Measurements from ENCODE around the gene SLMAP.

Gene SLMAP

DNA sequence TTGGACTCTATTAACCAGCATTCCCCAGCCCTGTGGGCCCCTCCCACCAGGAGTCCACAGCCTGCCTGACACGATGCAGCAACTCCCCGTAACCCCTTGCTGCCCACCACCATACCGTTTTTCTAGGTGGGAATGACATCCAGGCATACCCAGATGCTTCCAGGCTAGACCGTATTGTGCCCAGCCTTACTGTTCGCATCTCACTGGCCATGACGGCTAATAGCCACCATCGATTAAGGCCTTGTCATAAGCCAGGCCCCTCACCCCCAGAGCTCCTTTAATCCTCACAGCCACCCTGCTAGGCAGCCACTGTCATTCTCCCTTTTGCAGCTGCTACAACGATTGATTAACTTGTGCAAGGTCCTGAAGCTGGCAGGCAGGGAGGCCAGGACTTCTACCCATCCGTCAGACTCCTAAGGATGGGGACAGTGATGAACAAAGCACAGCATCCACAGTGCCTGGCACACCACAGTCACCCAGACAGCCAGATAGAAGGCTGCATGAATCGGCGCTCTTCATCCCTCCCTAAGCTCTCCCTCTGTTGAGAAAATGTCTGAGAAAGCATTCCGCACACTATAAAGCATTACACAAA, 192.1 kb downstream of the SLMAP start:
- DNase-seq: no peak

DNA sequence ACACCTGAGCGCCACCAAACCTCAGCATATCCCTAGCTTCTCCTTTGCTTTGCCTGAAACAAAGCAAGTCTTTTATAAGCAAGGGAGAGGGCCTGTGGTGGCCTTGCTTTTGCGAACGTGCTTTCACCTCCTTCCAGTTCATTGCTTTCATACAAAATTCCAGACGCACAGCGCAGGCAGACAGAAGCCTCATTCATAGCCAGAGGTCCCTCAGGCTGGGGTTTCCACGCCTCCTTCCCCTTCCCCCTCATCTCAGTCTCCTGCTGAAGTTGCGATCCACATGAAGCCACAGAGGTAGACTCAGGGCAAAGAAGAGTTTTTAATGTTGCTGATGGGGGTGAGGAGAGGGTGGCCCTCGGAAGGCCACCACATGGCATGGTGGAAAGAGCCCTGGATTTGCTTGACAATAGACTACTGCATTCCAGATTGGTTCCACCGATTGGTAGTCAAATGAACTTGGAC, 192.7 kb downstream of the SLMAP start:
- DNase-seq: no peak

DNA sequence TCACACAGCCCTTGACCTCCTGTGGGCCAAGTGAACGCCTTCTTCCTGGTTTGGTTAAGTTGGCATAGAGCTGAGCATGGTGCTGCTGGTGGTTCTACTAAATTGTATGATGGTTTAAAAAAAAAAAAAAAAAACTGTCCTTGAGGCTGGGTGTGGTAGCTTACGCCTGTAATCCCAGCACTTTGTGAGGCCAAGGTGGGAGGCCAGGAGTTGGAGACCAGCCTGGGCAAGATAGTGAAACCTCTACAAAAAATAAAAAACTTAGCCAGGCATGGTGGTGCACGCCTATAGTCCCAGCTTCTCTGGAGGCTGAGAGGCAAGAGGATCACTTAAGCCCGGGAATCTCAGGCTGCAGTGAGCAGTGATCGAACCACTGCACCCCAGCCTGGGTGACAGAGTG, 193.2 kb downstream of the SLMAP start:
- no peak for DNase-seq

DNA sequence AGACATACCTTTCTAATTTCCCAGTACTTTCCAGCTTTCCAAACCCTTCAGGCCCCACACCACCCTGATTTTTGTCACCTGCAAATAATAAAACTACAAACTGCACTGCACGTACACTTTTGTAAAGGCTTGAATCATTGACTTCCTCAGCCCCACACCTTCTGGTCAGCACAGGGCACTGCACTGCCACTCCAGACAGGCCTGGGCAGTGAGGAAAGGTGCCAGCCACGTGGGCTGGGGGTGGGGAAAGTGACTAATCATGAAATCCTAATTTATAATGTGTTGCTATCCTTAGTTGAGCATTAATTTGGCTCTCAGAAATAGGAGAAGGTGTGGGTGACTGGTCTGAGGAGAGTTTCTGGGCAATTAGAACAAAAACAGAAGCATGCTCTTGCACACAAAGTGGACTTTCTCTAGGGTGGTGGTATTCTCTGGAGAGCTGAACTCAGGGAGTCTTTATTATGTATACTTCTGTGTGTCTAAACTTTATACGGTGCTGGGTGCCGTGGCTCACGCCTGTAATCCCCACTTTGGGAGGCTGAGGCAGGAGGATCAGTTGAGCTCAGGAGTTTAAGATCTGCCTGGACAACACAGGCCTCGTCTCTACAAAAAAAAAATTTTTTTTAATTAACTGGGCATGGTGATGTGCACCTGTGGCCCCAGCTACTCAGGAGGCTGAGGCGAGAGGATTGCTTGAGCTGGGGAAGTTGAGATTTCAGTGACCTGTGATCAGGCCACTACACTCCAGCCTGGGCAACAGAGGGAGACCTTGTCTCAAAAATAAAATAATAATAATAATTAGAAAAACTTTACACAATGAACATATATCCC, 193.9 kb downstream of the SLMAP start:
- no peak for DNase-seq

DNA sequence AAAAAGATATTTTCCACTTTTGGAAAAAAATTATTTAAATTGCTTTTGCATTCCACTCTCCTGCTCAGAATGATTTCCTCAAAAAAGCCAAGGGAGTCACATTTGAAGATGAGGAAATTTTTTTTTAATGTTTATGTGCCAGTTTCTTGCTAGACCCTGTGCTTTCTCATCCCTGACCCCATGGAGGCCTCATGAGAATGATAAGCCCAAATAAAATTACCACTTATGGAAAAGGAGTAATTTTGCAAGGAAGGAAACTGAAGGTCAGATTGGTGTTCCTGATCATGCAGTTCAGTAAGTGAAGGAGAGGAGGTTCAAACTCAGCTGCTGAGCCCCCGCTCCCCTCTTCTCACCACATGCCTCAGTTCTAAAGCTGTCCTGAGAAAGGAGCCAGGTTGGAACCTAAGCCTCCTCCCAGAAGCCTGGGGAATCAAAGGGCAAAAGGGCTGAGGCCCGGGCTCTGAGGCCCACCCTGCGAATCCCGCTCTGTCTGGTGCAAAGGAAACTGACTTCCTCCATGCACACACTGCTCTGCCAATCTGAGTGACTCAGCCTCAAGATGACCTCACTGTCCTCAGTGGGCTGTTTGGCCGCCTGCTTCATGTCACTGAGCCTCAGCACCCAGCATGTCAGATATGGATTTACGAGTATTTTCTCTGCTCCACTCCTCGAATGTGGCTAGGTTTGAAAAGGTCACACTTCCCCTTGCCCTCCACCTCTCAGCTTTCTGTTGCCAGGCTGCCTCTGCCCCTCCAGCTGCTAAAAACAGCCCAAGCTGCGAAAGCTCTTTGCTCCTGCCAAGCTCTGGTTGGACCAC, 195.2 kb downstream of the SLMAP start:
- no peak for DNase-seq

DNA sequence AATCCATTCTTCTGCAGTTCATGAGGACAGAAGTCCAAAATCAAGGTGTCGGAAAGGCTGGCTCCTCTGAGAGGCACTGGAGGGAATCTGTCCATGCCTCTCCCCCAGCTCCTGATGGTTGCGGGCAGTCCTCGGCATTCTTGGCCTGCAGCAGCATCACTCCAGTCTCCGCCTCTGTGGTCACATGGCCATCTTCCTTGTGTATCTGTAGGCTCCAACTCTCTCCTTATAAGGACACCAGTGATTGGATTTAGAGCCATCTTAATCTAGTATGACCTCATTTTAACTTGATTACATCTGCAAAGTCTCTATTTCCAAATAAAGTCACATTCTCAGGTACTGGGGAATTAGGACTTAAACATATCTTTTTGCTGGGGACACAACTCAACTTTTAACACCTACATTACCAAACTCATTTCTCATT, 196.1 kb downstream of the SLMAP start:
- DNase-seq: no peak

DNA sequence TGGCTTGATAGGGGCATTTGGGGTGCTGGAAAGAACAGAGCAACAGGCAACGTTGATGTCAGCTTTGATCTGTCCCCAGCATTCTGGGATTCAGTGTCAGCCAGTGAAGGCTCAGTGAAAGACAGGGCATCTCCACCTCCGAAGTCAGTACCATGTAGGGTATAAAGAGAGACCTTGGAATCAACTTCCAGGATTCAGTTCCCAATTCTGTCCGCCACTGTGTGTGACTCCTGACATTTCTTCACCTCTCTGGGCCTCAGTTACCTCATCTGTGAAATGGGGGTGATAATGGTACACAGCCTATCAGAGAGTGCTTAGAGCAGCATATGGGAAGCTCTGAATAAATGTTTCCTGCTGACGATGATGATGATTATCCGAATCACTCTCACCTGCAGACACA, 196.5 kb downstream of the SLMAP start:
- DNase-seq: no peak

DNA sequence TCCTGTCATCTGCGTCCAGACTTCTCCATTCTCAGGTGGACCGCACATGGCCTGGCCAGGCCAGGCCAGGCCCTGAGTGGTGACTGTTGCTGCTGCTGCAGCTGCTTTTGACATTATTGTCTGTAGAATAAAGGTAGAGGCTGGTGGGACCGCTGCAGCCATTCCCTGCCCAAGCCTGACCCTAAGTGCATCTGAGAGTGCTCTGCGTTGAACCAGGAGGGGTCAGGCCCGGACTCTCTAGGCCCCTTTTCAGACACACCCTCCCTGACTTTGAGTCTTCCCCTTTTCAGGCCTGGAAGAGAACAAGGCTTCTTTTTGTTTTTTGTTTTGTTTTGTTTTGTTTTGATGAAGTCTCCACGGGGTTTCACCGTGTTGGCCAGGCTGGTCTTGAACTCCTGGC, 197.5 kb downstream of the SLMAP start:
- DNase-seq: no peak

DNA sequence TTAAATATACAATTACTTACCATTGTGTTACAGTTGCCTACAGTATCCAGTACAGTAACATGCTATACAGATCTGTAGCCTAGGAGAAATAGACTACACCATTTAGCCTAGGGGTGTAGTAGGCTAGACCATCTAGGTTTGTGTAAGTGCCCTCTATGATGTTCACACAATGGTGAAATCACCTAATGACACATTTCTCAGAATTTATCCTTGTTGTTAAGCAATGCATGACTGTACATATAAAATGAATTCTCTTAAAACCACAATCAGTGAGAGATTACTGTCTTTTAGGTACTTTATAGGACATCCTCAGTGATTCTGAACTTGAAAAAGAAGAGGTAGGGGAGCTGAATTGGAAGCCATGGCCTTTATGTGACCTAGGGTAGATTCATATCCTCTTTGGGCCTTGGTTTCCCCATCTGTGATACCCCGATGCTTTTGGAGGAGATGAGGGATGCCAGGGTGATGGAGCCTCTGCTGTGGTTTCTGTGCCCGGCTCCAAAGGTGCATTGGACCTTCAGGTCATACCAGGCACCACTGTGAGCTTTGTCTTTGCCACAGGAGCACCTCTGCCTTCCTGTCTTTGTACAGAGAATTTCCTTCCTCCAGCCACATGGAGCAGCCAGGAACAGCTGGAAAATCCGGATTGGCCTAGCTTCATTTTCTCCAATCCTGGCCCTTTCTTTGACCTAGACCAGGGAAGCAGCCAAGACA, 200.2 kb downstream of the SLMAP start:
- DNase-seq: no peak

DNA sequence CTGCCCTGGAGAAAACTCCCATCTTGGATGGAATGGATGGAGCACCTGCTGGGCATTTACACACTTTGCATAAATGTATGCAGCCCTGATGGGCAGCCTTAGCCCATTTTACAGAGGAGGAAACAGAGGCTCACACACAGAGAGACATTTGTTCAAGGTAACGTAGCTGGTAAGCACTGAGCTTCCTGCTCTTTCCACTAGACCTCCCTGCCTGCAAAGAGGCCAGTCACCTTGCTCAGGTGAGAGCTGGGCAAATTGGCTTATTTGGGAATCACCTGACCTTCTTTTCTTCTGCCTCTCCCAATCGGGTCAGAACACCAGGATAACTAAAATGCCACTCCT, 200.7 kb downstream of the SLMAP start:
- no peak for DNase-seq

DNA sequence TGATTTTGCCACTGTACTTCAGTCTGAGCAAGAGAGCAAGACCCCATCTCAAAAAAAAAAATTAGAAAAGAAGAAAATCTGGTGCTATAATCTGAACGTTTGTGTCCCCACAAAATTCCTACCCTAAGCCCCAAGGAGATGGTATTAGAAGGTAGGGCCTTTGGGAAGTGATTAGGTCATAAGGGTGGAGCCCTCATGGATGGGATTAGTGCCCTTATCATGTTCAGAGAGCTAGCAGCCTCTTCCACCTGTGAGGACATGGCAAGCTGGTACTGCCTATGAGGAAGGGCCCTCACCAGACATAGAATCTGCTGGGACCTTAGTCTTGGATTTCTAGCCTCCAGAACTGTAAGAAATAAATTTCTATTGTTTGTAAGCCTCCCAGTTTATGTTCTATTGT, 201.7 kb downstream of the SLMAP start:
- no peak for DNase-seq

DNA sequence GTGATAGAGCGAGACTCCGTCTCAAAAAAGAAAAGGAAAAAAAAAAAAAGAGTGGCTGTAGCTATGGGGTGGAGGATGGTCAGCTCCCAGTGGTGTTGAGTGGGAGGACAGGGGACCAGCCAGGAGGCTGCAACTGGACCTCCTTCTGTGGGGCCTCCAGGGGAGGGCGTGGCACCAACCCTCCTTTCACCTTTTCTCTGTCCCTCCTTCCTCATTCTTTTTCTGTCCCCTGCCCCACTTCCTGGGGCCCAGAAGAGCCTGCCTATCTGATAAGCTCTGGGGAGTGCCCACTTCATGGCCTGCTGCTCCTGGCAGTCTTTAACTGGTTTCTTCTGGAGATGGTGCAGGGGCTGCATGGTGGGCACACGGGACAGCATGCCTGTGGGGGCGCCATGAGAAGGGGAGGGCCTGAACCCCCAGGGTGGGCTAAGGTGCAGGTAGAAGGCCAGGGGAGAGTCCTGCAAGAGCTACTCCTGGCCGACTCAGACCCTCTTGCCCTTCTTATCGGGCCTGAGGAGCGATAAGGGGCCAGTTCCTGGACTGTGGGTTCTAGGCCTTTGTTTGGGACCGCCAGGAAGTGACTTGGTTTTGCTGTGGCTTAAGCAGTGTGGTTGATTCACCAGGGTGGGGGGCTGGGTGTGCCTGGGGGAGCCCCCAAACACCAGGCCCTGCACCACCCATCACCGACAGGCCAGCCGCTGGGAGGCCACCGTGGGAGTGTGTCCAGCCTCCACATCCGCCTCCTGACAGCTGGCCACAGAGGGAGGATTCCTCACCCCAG, 202.7 kb downstream of the SLMAP start:
- DNase-seq: no peak

DNA sequence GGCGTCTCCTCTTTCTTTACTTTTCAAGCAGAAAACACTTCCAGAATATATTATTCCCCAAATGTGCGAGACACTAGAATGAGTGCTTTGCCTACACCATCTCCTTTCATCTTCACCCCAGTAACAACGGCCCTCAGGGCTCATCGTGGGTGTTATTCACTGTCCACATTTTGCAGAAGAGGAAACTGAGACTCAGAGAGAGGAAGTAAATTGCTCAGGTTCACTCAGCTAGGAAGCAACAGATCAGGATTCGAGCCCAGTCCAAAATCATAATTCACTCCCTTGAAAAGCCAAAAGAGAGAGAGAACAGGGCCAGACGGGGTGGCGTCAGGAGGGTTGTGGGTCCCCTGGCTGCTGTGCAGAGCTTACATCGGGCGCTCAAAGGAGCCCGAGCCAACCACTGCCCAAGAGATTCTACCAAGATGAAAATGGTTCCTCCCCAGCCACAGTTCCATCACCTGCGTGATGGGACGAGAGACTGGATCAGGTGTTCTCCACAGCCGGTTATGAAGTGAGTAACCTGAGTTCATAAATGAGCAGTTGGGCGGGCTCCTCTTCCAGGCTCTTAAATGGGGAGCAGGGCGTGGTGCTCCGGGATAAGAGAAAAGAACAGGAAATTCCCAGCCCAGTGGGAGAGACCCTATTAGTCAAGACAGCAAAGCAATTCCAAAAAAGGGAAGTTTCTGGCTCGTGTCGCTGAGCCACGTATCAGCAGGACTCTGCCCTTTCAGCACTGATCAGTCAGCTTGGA, 203.5 kb downstream of the SLMAP start:
- no peak for DNase-seq

DNA sequence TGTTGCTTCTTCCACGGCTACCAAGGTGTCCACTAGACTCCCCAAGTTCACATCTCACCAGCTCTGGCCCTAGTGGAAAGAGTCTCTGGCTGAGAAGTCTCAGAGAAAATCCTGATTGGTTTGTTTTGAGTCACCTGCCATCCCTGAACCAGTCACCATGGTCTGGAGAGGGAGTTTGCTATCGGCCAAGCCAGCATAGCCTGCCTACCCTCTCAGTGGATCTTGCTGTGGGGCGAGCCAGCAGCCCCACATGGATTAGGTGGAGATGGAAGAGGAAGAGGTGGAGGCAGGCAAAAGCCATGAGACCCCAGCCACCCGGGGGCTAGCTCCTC, 204.0 kb downstream of the SLMAP start:
- no peak for DNase-seq

DNA sequence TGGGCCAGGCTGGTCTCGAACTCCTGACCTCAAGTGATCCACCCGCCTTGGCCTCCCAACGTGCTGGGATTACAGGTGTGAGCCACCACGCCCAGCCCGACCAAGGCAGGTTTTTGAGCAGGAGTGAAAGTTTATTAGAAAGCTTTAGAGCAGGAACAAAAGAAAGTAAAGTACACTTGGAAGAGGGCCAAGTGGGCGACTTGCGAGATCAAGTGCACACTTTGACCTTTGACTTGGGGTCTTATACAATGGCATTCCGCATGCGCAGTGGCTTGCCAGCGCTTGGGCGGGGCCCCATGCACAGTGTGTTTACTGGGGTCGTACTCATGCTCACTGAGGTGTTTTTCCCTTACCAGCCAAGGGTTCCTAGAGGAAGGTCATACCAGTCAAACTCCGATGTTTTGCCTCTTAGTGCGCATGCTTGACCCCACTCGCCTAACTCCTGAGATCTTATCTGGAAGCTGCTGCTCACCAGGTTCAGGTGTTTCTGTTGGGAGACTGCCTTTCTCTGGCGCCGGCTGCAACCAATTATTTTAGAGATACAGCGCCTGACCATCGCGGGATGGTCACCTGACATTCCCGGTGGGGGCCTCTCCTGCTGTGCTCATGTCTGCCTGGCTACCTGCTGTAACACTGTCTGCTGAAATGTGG, 205.2 kb downstream of the SLMAP start:
- no peak for DNase-seq

DNA sequence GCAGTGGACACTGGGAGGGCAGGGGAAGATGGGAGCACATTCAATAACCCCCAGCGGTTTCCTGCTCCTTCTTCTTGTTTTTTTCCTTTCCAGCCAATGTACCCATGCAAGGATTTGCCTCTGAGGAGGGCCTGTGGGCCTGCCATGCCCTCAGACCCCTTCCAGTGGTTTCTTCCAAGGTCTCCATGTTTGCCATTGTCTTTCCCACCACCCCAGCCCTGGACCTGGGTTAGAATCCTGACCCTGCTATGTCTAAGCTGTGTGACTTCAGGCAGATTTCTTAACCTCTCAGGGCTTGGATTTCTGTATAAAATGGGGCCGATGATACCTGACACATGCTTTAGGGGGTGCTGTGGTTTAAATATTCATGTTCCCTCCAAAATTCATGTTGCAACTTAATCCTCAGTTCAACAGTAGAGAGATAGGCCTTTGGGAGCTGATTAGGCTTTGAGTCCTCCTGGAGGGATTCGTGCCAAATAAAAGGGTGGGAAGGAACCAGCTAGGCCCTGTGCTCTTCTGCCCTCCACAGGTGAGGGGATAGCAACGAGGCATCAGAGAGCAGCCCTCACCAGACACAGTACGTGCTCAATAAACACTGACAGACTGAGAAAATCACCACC, 205.8 kb downstream of the SLMAP start:
- no peak for DNase-seq

DNA sequence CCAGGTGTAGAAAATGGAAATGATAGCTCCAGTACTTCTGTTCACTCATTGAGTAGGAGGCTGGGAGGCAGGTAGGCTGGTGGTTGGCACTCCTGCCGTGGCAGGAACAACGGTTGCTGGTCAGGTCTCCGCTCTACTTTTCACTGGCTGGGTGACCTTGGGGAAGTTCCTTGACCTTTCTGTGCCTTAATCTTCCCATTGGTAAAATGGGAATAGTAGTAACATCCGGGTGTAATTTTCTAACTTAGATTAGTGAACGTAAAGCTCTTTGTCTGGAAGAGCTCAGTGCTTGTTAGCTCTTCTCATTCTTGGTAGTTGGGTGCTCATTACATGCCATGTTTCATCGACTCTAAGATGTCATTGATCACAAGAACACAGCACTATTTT, 206.3 kb downstream of the SLMAP start:
- no peak for DNase-seq

DNA sequence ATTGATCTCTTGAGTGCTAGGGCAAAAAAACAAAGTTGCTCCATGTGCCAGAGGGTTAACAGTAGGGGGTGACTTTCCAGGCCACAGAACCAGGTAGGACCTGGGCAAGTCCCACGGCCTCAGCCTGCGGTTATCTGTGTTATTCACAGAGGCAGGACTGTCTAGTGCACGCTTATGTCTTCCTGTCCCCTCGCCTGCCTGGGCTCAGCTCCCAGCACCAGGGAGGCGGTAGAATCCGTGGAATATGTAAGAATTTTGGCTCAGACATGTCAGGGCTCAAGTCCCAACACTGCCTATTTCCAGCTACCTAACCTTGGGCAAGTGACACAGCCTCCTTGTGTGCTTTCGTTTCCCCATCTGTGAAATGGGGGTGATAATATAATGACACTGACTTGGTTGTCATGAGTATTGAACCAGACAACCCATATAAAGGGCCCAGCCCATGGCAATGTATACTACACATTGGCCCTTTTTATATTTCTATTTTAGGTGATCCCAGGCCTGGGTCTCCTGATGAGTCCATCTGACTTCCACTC, 207.8 kb downstream of the SLMAP start:
- no peak for DNase-seq

DNA sequence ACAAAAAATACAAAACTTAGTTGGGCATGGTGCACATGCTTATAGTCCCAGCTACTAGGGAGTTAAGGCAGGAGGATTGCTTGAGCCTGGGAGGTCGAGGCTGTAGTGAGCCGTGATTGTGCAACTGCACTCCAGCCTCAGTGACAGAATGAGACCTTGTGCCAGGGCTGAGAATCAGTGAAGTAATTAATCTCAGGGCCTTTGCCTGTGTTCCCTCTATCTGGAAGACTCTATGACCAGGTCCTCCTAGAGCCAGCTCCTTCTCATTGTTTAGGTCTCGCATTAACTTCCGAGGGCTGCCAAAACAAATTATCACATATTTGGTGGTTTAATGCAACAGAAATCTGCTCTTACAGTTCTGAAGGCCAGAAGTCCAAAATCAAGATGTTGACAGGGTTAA, 210.7 kb downstream of the SLMAP start:
- DNase-seq: no peak

DNA sequence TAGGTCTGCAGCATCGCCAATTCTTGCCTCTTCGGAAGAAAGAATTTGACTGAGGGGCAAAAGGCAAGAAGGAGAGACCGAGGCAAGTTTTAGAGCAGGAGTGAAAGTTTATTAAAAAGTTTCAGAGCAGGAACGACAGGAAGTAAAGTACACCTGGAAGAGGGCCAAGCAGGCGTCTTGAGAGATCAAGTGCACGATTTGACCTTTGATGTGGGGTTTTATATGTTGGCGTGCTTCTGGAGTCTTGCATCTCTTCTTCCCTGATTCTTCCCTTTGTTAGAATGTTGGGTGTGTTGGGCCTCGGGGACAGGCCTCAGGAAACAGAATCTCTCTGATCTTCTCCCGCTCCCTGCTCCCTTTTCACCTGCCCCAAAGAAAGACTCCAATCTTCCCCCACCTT, 211.5 kb downstream of the SLMAP start:
- DNase-seq: peak; percentile 63

DNA sequence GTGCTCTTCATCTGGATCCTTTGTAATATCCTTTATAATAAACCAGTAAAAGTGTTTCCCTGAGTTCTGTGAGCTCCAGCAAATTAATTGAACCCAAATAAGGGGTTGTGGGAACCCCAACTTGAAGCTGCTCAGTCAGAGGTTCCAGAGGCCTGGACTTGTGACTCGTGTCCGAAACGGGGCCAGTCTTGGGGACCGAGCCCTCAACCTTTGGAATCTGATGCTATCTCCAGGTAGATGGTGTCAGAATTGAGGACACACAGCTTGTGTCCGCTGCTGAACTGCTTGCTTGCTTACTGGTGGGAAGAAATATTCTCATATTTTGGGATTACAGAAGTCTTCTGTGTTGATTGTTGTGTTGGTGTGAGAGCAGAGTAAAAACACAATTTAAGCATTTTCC, 212.4 kb downstream of the SLMAP start:
- DNase-seq: no peak
